Ovary (tissue), 3 donors: Measurements from ENCODE around the gene PLAAT3.

ENCODE experiments used
- EP300 ChIP-seq: sonication (generic); formaldehyde crosslinking; IDR thresholded peaks from one replicate; pipeline ENCODE4 v1.6.1; 2017; ENCODE audit warnings: antibody characterized with exemption
- TF ChIP-seq, protein P1 (sequence below), 3 donors: fragments of 450-650 bp in 2 of 3; fragments of 200-600 bp in 1 of 3; IDR thresholded peaks; one replicate each; pipeline versions ENCODE4 v1.5.1 to v1.8.0; 2016 to 2022; ENCODE audit warnings: antibody characterized with exemption in 3 of 3, mild to moderate bottlenecking in 1 of 3
- donor health status: DM: no; HTN: no; CAD: no.

DNA sequence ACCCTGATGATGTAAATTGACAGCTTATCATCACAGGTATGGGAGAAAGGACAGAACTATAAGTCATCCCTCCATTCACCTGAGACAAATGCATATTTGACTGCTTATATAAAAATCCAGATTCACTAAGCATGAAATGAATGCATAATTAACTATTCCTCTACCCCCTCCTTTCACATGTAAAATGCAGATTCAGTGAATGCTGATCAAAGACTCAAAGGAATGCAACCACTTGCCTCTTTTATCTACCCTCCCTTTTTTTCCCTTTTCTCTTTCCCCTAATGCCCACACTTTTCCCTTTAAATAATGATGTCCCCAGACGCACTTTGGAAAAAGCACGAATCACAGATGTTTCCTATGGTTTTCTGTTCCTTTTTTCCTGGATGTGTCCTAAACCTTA is 82.1 kb downstream of the PLAAT3 start:
- TF ChIP-seq, protein P1, sequence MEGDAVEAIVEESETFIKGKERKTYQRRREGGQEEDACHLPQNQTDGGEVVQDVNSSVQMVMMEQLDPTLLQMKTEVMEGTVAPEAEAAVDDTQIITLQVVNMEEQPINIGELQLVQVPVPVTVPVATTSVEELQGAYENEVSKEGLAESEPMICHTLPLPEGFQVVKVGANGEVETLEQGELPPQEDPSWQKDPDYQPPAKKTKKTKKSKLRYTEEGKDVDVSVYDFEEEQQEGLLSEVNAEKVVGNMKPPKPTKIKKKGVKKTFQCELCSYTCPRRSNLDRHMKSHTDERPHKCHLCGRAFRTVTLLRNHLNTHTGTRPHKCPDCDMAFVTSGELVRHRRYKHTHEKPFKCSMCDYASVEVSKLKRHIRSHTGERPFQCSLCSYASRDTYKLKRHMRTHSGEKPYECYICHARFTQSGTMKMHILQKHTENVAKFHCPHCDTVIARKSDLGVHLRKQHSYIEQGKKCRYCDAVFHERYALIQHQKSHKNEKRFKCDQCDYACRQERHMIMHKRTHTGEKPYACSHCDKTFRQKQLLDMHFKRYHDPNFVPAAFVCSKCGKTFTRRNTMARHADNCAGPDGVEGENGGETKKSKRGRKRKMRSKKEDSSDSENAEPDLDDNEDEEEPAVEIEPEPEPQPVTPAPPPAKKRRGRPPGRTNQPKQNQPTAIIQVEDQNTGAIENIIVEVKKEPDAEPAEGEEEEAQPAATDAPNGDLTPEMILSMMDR (IDR thresholded peaks at IDR 0.05), result no peak
- TF ChIP-seq EP300, result no peak
